Esophagus squamous epithelium (tissue), 5 donors: ENCODE results near the gene FAM110D. TPM values are rescaled to one million over a fixed set of nuclear protein-coding genes. Genes with fewer than 3 reads are reported as not detected.

Experiments
- DNase-seq: peaks from one replicate; lab custom pipeline; 2025; lab: John Stamatoyannopoulos, UW
- H3K27ac ChIP-seq, 4 donors: fragments of 200-600 bp; sonication (generic); one replicate each; pipeline ENCODE4 v1.5.1; 2016 to 2019; ENCODE audit warnings: mild to moderate bottlenecking in 1 of 4
- H3K27me3 ChIP-seq, 4 donors: fragments of 200-600 bp; sonication (generic); 1 replicate in 3 of 4; 2 replicates in 1 of 4; pipeline versions ENCODE4 v1.5.1 to v1.6.0; 2017 to 2021; ENCODE audit warnings: antibody characterized with exemption in 1 of 4
- H3K36me3 ChIP-seq, 3 donors: fragments of 200-600 bp; sonication (generic); one replicate each; pipeline ENCODE4 v1.5.1; 2016 to 2019
- H3K4me1 ChIP-seq, 3 donors: fragments of 200-600 bp; sonication (generic); one replicate each; pipeline ENCODE4 v1.5.1; 2017 to 2019
- H3K4me3 ChIP-seq, 4 donors: fragments of 200-600 bp; sonication (generic); 1 replicate in 3 of 4; 2 replicates in 1 of 4; pipeline ENCODE4 v1.5.1; 2016 to 2019; ENCODE audit warnings: mild to moderate bottlenecking in 2 of 4, moderate library complexity in 1 of 4
- H3K9me3 ChIP-seq, 3 donors: fragments of 200-600 bp; sonication (generic); one replicate each; pipeline ENCODE4 v1.5.1; 2016 to 2019
- CTCF ChIP-seq, 6 experiments: fragments of 450-650 bp in 4 of 6; fragments of 200-600 bp in 2 of 6; sonication (generic) in 2 of 6; IDR thresholded peaks; one replicate each; pipeline ENCODE4 v1.5.1; 2016 to 2019; ENCODE audit warnings: antibody characterized with exemption in 6 of 6, mild to moderate bottlenecking in 4 of 6, moderate library complexity in 4 of 6
- POLR2A ChIP-seq, 4 donors: fragments of 450-650 bp; IDR thresholded peaks; one replicate each; pipeline ENCODE4 v1.6.1; 2017; ENCODE audit warnings: antibody characterized with exemption in 4 of 4, mild to moderate bottlenecking in 4 of 4, moderate library complexity in 3 of 4
- WGBS, 2 donors: methylation state at CpG; one replicate each; pipeline ENCODE4 v1.1.5; 2018; 5-methylcytosine and 5-hydroxymethylcytosine counted together
- intact Hi-C: fragments of 100-400 bp; cut with DNase I; formaldehyde crosslinking; loops from one replicate; pipeline ENCODE4 v1.15.0; 2022
- total RNA-seq, 4 donors: library from RNA; depleted of rRNA; stranded (reverse); fragments of >200 nt; gene quantifications; one replicate each; pipeline ENCODE4 v1.1.0, GENCODE V29; 2016
- donor health status: DM: yes; HTN: yes; CAD: no.

Gene FAM110D
- total RNA-seq, 4 donors from 2014 or later: 0.23 to 5.1 (median 2.0) TPM

- WGBS, 2 donors: 64 to 69% methylated on average over 7 of the region's 7 CpGs
- no peak for DNase-seq
- H3K27ac ChIP-seq: peak overlapping the region; percentile 45 to 88 (median 70)
- H3K27me3 ChIP-seq: no peaks in the 10 kb centered on the region
- H3K9me3 ChIP-seq: no peaks in the 10 kb centered on the region
- intact Hi-C loops: no loop called here
- H3K36me3 ChIP-seq: peaks cover 0 to 43% (median 5%) of the 10 kb centered on the region in 3 donors
- H3K4me3 ChIP-seq: peak overlapping the region in 1 of 4 donors; percentile 17
- peaks cover 16 to 70% (median 36%) of the 10 kb centered on the region in 3 donors for H3K4me1 ChIP-seq
- TF ChIP-seq POLR2A (IDR thresholded peaks at IDR 0.05) (no peak), CTCF (IDR thresholded peaks at IDR 0.05) (no peak)
Measured at GRCh38 chr1:26122988-26123973, 35.6 kb upstream of the FAM110D start.

- WGBS, 2 donors: 67 to 71% methylated on average over 4 of the region's 4 CpGs
- DNase-seq: no peak
- Histone ChIP-seq H3K27me3 (no peaks in the 10 kb centered on the region), H3K36me3 (peaks cover 0 to 29% (median 0%) of the 10 kb centered on the region in 3 donors), H3K9me3 (no peaks in the 10 kb centered on the region), H3K4me1 (peaks cover 16 to 80% (median 37%) of the 10 kb centered on the region in 3 donors), H3K27ac (peak overlapping the region in 3 of 4 donors; percentile 7 to 88 (median 87)), H3K4me3 (no peak overlapping the region)
- TF ChIP-seq POLR2A (IDR thresholded peaks at IDR 0.05) (no peak), CTCF (IDR thresholded peaks at IDR 0.05) (no peak)
- intact Hi-C loops: no loop called here
Measured at GRCh38 chr1:26124418-26125331, 34.2 kb upstream of the FAM110D start.

- Histone ChIP-seq H3K4me1 (peaks cover 16 to 80% (median 37%) of the 10 kb centered on the region in 3 donors), H3K4me3 (no peak overlapping the region), H3K36me3 (peaks cover 0 to 22% (median 0%) of the 10 kb centered on the region in 3 donors), H3K27me3 (no peaks in the 10 kb centered on the region), H3K27ac (peak overlapping the region in 3 of 4 donors; percentile 74 to 88 (median 87)), H3K9me3 (no peaks in the 10 kb centered on the region)
- no peak for TF ChIP-seq POLR2A (IDR thresholded peaks at IDR 0.05)
- no peak for TF ChIP-seq CTCF (IDR thresholded peaks at IDR 0.05)
- intact Hi-C loops: no loop called here
- DNase-seq: no peak
Measured at GRCh38 chr1:26125382-26125781, 33.5 kb upstream of the FAM110D start.

GRCh38 chr1:26125946-26126320 is 32.9 kb upstream of the FAM110D start:
- Histone ChIP-seq H3K36me3 (peaks cover 0 to 17% (median 0%) of the 10 kb centered on the region in 3 donors), H3K4me1 (peaks cover 16 to 80% (median 37%) of the 10 kb centered on the region in 3 donors), H3K27ac (peak overlapping the region; percentile 74 to 88 (median 84)), H3K27me3 (no peaks in the 10 kb centered on the region), H3K4me3 (peak overlapping the region in 1 of 4 donors; percentile 5), H3K9me3 (no peaks in the 10 kb centered on the region)
- TF ChIP-seq POLR2A (IDR thresholded peaks at IDR 0.05) (no peak), CTCF (IDR thresholded peaks at IDR 0.05) (no peak)
- 30 to 50% methylated on average over 1 of the region's 1 CpG for WGBS, 2 donors
- intact Hi-C loops: no loop called here
- DNase-seq: no peak
